ENCODE results near the gene IFTAP.

DNA sequence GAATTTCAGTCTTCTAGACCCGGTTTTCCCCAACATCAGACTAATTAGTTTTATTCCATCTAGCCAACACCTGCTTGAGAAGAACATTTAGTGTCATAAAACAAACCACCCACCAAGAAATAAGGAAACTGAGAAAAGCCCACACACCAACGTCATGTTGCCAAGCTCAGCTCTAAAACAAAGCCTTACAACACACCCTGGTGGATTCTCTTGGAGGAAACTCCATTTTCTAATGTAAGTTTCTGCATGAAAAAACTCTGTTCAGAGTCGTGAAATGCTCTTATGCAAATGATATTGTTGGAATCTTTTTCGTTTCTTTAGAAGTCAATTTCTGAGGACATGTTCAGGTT lies 108.7 kb downstream of the IFTAP start:
- no peak for TF ChIP-seq POLR2AphosphoS5 (IDR thresholded peaks at IDR 0.05)
- TF ChIP-seq, protein P1, sequence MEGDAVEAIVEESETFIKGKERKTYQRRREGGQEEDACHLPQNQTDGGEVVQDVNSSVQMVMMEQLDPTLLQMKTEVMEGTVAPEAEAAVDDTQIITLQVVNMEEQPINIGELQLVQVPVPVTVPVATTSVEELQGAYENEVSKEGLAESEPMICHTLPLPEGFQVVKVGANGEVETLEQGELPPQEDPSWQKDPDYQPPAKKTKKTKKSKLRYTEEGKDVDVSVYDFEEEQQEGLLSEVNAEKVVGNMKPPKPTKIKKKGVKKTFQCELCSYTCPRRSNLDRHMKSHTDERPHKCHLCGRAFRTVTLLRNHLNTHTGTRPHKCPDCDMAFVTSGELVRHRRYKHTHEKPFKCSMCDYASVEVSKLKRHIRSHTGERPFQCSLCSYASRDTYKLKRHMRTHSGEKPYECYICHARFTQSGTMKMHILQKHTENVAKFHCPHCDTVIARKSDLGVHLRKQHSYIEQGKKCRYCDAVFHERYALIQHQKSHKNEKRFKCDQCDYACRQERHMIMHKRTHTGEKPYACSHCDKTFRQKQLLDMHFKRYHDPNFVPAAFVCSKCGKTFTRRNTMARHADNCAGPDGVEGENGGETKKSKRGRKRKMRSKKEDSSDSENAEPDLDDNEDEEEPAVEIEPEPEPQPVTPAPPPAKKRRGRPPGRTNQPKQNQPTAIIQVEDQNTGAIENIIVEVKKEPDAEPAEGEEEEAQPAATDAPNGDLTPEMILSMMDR (IDR thresholded peaks at IDR 0.05): no peak
- TF ChIP-seq EP300 (IDR thresholded peaks at IDR 0.05): no peak
- TF ChIP-seq POLR2A (IDR thresholded peaks at IDR 0.05): no peak
